GM19238 (cell line): ENCODE measurements around the gene PCDHGA5.
"Not testable (repeated sequence)": the region's sequence is repeated elsewhere in the genome, so short reads cannot be mapped to it uniquely, and the experiment has no call there.

Experiments
- DNase-seq: peaks from one replicate; pipeline ENCODE4 v3.0.0; 2011; ENCODE audit warnings: low spot score; ENCODE audit not compliant: insufficient read length

The PCDHGA5 gene

GRCh38 chr5:141414548-141415274 is 50.7 kb downstream of the PCDHGA5 start:
- DNase-seq, result not testable (repeated sequence)

- DNase-seq, result not testable (repeated sequence)
These were observed 51.3 kb downstream of the PCDHGA5 start for GRCh38 chr5:141415275-141415618.
